ENCODE results near the gene EPB41L4B. TPM values are rescaled to one million over a fixed set of nuclear protein-coding genes. Genes with fewer than 3 reads are reported as not detected.
A peak's percentile ranks its signal among the peaks of the same experiment; 100 is the strongest.

EPB41L4B gene
- total and polyA plus RNA-seq, 2 donors = 0.71 to 4.2 TPM

GRCh38 chr9:109250311-109250741 lies 70.5 kb downstream of the EPB41L4B start:
- no peak for DNase-seq (ENCODE audit: low read depth in 6 of 9, low spot score in 9 of 9)
- Histone ChIP-seq H3K9me3 (ENCODE audit: control insufficient read depth in 2 of 2, insufficient read depth in 1 of 2, low read length in 1 of 2) (no peaks in the 10 kb centered on the region), H3K36me3 (ENCODE audit: control insufficient read depth in 2 of 2, insufficient read depth in 2 of 2, low read length in 1 of 2) (no peaks in the 10 kb centered on the region), H3K4me3 (ENCODE audit: low read length in 2 of 2) (no peak overlapping the region), H3K27ac (ENCODE audit: low read depth in 1 of 2, low read length in 1 of 2) (no peak overlapping the region), H3K4me1 (ENCODE audit: control insufficient read depth in 2 of 2, insufficient read depth in 2 of 2, low read length in 2 of 2) (no peaks in the 10 kb centered on the region), H3K27me3 (ENCODE audit: control insufficient read depth in 2 of 2, insufficient read depth in 1 of 2, low read length in 1 of 2) (peaks cover 0 to 3% of the 10 kb centered on the region in 2 donors)
- WGBS = 96% methylated on average over 12 of the region's 12 CpGs

- no peak overlapping the region for H3K27ac ChIP-seq (ENCODE audit: low read depth in 1 of 2, low read length in 1 of 2)
- no peak for DNase-seq (ENCODE audit: low read depth in 6 of 9, low spot score in 9 of 9)
- H3K9me3 ChIP-seq (ENCODE audit: control insufficient read depth in 2 of 2, insufficient read depth in 1 of 2, low read length in 1 of 2) = no peaks in the 10 kb centered on the region
- no peaks in the 10 kb centered on the region for H3K36me3 ChIP-seq (ENCODE audit: control insufficient read depth in 2 of 2, insufficient read depth in 2 of 2, low read length in 1 of 2)
- 90% methylated on average over 5 of the region's 5 CpGs for WGBS
- H3K4me1 ChIP-seq (ENCODE audit: control insufficient read depth in 2 of 2, insufficient read depth in 2 of 2, low read length in 2 of 2) = no peaks in the 10 kb centered on the region
- H3K4me3 ChIP-seq (ENCODE audit: low read length in 2 of 2) = no peak overlapping the region
- H3K27me3 ChIP-seq (ENCODE audit: control insufficient read depth in 2 of 2, insufficient read depth in 1 of 2, low read length in 1 of 2) = peaks cover 0 to 3% of the 10 kb centered on the region in 2 donors
Measured at GRCh38 chr9:109249615-109250014, 71.2 kb downstream of the EPB41L4B start.

GRCh38 chr9:109248133-109248581 lies 72.7 kb downstream of the EPB41L4B start:
- DNase-seq (ENCODE audit: low read depth in 6 of 9, low spot score in 9 of 9) = no peak

DNA sequence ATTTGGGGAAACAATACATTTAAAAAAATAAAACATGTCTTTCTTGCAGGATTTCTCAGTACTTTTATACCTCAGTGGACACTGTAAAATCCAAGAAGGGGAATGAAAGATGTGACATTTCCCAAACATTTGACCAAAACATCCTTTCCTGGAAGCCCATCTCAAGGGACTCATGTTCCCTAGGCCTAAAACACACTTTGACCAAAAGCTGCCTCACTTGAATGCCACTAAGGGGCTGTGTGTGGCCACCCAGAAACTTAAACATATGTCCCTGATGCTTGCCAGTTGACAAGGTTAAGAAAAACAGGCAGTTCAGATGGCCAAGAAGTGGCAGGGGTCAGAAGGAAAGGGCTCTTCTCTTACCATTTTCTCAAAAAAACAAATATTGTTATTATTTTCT lies 73.6 kb downstream of the EPB41L4B start:
- no peaks in the 10 kb centered on the region for H3K36me3 ChIP-seq (ENCODE audit: control insufficient read depth in 2 of 2, insufficient read depth in 2 of 2, low read length in 1 of 2)
- no peaks in the 10 kb centered on the region for H3K4me1 ChIP-seq (ENCODE audit: control insufficient read depth in 2 of 2, insufficient read depth in 2 of 2, low read length in 2 of 2)
- H3K9me3 ChIP-seq (ENCODE audit: control insufficient read depth in 2 of 2, insufficient read depth in 1 of 2, low read length in 1 of 2) = no peaks in the 10 kb centered on the region
- H3K27me3 ChIP-seq (ENCODE audit: control insufficient read depth in 2 of 2, insufficient read depth in 1 of 2, low read length in 1 of 2) = peaks cover 5 to 10% of the 10 kb centered on the region in 2 donors
- H3K27ac ChIP-seq (ENCODE audit: low read depth in 1 of 2, low read length in 1 of 2) = no peak overlapping the region
- H3K4me3 ChIP-seq (ENCODE audit: low read length in 2 of 2) = no peak overlapping the region
- no peak for DNase-seq (ENCODE audit: low read depth in 6 of 9, low spot score in 9 of 9)

More at GRCh38 chr9:109248133-109248581, 72.7 kb downstream of the EPB41L4B start:
- H3K4me1 ChIP-seq (ENCODE audit: control insufficient read depth in 2 of 2, insufficient read depth in 2 of 2, low read length in 2 of 2) = no peaks in the 10 kb centered on the region
- peaks cover 5 to 10% of the 10 kb centered on the region in 2 donors for H3K27me3 ChIP-seq (ENCODE audit: control insufficient read depth in 2 of 2, insufficient read depth in 1 of 2, low read length in 1 of 2)
- H3K27ac ChIP-seq (ENCODE audit: low read depth in 1 of 2, low read length in 1 of 2) = no peak overlapping the region
- no peaks in the 10 kb centered on the region for H3K9me3 ChIP-seq (ENCODE audit: control insufficient read depth in 2 of 2, insufficient read depth in 1 of 2, low read length in 1 of 2)
- 91% methylated on average over 7 of the region's 7 CpGs for WGBS
- H3K4me3 ChIP-seq (ENCODE audit: low read length in 2 of 2) = no peak overlapping the region
- H3K36me3 ChIP-seq (ENCODE audit: control insufficient read depth in 2 of 2, insufficient read depth in 2 of 2, low read length in 1 of 2) = no peaks in the 10 kb centered on the region

- Histone ChIP-seq H3K36me3 (ENCODE audit: control insufficient read depth in 2 of 2, insufficient read depth in 2 of 2, low read length in 1 of 2) (no peaks in the 10 kb centered on the region), H3K9me3 (ENCODE audit: control insufficient read depth in 2 of 2, insufficient read depth in 1 of 2, low read length in 1 of 2) (no peaks in the 10 kb centered on the region), H3K4me3 (ENCODE audit: low read length in 2 of 2) (no peak overlapping the region), H3K4me1 (ENCODE audit: control insufficient read depth in 2 of 2, insufficient read depth in 2 of 2, low read length in 2 of 2) (no peaks in the 10 kb centered on the region), H3K27me3 (ENCODE audit: control insufficient read depth in 2 of 2, insufficient read depth in 1 of 2, low read length in 1 of 2) (peaks cover 5 to 12% of the 10 kb centered on the region in 2 donors), H3K27ac (ENCODE audit: low read depth in 1 of 2, low read length in 1 of 2) (no peak overlapping the region)
- no peak for DNase-seq (ENCODE audit: low read depth in 6 of 9, low spot score in 9 of 9)
- whole genome bisulfite sequencing = 90% methylated on average over 6 of the region's 6 CpGs
Measured at GRCh38 chr9:109246533-109246932, 74.3 kb downstream of the EPB41L4B start.

GRCh38 chr9:109245310-109245897 lies 75.5 kb downstream of the EPB41L4B start:
- Histone ChIP-seq H3K9me3 (ENCODE audit: control insufficient read depth in 2 of 2, insufficient read depth in 1 of 2, low read length in 1 of 2) (no peaks in the 10 kb centered on the region), H3K4me3 (ENCODE audit: low read length in 2 of 2) (no peak overlapping the region)

GRCh38 chr9:109244179-109245132 lies 76.4 kb downstream of the EPB41L4B start:
- Histone ChIP-seq H3K36me3 (ENCODE audit: control insufficient read depth in 2 of 2, insufficient read depth in 2 of 2, low read length in 1 of 2) (no peaks in the 10 kb centered on the region), H3K27ac (ENCODE audit: low read depth in 1 of 2, low read length in 1 of 2) (no peak overlapping the region), H3K4me3 (ENCODE audit: low read length in 2 of 2) (no peak overlapping the region), H3K9me3 (ENCODE audit: control insufficient read depth in 2 of 2, insufficient read depth in 1 of 2, low read length in 1 of 2) (no peaks in the 10 kb centered on the region), H3K27me3 (ENCODE audit: control insufficient read depth in 2 of 2, insufficient read depth in 1 of 2, low read length in 1 of 2) (peaks cover 5 to 12% of the 10 kb centered on the region in 2 donors), H3K4me1 (ENCODE audit: control insufficient read depth in 2 of 2, insufficient read depth in 2 of 2, low read length in 2 of 2) (no peaks in the 10 kb centered on the region)
- 24% methylated on average over 9 of the region's 9 CpGs for WGBS
- peak; percentile 26 to 71 (median 42) for DNase-seq (ENCODE audit: low read depth in 6 of 9, low spot score in 9 of 9)

More at GRCh38 chr9:109245310-109245897, 75.5 kb downstream of the EPB41L4B start:
- Histone ChIP-seq H3K27ac (ENCODE audit: low read depth in 1 of 2, low read length in 1 of 2) (no peak overlapping the region), H3K36me3 (ENCODE audit: control insufficient read depth in 2 of 2, insufficient read depth in 2 of 2, low read length in 1 of 2) (no peaks in the 10 kb centered on the region), H3K4me1 (ENCODE audit: control insufficient read depth in 2 of 2, insufficient read depth in 2 of 2, low read length in 2 of 2) (no peaks in the 10 kb centered on the region), H3K27me3 (ENCODE audit: control insufficient read depth in 2 of 2, insufficient read depth in 1 of 2, low read length in 1 of 2) (peaks cover 5 to 12% of the 10 kb centered on the region in 2 donors)
- 87% methylated on average over 6 of the region's 6 CpGs for WGBS
- no peak for DNase-seq (ENCODE audit: low read depth in 6 of 9, low spot score in 9 of 9)

DNA sequence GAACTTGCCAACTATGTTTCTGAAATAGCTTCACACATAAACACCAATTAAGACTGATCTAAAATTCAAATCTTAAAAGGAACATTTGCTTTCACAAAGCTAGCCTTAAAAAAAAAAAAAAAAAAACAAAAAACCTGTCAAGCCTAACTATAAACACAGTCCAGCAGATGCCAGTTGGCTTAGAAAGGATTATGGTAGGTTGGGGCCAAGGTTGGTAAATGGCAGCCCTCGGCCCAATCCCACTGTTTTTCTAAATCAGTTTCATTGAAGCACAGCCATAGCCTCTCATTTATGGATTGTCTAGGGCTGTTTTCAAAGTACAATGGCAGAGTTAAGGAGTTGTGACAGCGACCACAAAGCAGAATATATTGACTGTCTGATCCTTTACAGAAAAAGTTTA lies 78.1 kb downstream of the EPB41L4B start:
- DNase-seq (ENCODE audit: low read depth in 6 of 9, low spot score in 9 of 9) = no peak
- H3K4me3 ChIP-seq (ENCODE audit: low read length in 2 of 2) = no peak overlapping the region
- H3K36me3 ChIP-seq (ENCODE audit: control insufficient read depth in 2 of 2, insufficient read depth in 2 of 2, low read length in 1 of 2) = no peaks in the 10 kb centered on the region
- H3K9me3 ChIP-seq (ENCODE audit: control insufficient read depth in 2 of 2, insufficient read depth in 1 of 2, low read length in 1 of 2) = no peaks in the 10 kb centered on the region
- no peaks in the 10 kb centered on the region for H3K4me1 ChIP-seq (ENCODE audit: control insufficient read depth in 2 of 2, insufficient read depth in 2 of 2, low read length in 2 of 2)
- peaks cover 5 to 9% of the 10 kb centered on the region in 2 donors for H3K27me3 ChIP-seq (ENCODE audit: control insufficient read depth in 2 of 2, insufficient read depth in 1 of 2, low read length in 1 of 2)
- WGBS = 92% methylated on average over 2 of the region's 2 CpGs
- H3K27ac ChIP-seq (ENCODE audit: low read depth in 1 of 2, low read length in 1 of 2) = no peak overlapping the region

GRCh38 chr9:109242014-109242413 lies 78.8 kb downstream of the EPB41L4B start:
- H3K36me3 ChIP-seq (ENCODE audit: control insufficient read depth in 2 of 2, insufficient read depth in 2 of 2, low read length in 1 of 2) = no peaks in the 10 kb centered on the region
- no peaks in the 10 kb centered on the region for H3K9me3 ChIP-seq (ENCODE audit: control insufficient read depth in 2 of 2, insufficient read depth in 1 of 2, low read length in 1 of 2)
- no peak overlapping the region for H3K27ac ChIP-seq (ENCODE audit: low read depth in 1 of 2, low read length in 1 of 2)
- WGBS = 88% methylated on average over 2 of the region's 2 CpGs
- peaks cover 5 to 9% of the 10 kb centered on the region in 2 donors for H3K27me3 ChIP-seq (ENCODE audit: control insufficient read depth in 2 of 2, insufficient read depth in 1 of 2, low read length in 1 of 2)
- no peaks in the 10 kb centered on the region for H3K4me1 ChIP-seq (ENCODE audit: control insufficient read depth in 2 of 2, insufficient read depth in 2 of 2, low read length in 2 of 2)
- DNase-seq (ENCODE audit: low read depth in 6 of 9, low spot score in 9 of 9) = no peak
- no peak overlapping the region for H3K4me3 ChIP-seq (ENCODE audit: low read length in 2 of 2)

Measured in thymus (tissue), 11 donors.